HG03354 (cell line): ENCODE data around the gene AGBL3.
"Not testable (repeated sequence)": the region's sequence is repeated elsewhere in the genome, so short reads cannot be mapped to it uniquely, and the experiment has no call there.

Experiments used
- ATAC-seq: cut with Tn5 transposase; IDR thresholded peaks from one replicate; pipeline ENCODE4 v1.9.1; 2021; ENCODE audit warnings: mild to moderate bottlenecking; ENCODE audit not compliant: unreplicated experiment, poor library complexity, severe bottlenecking

AGBL3 gene

GRCh38 chr7:134962270-134962780, 24.0 kb upstream of the AGBL3 start:
- no peak for ATAC-seq

GRCh38 chr7:134963036-134963435, 23.3 kb upstream of the AGBL3 start:
- no peak for ATAC-seq

GRCh38 chr7:134966691-134967090, 19.6 kb upstream of the AGBL3 start:
- no peak for ATAC-seq

- ATAC-seq = no peak
Observed at GRCh38 chr7:134968110-134968509, 18.2 kb upstream of the AGBL3 start.

GRCh38 chr7:134981645-134982044, 4.7 kb upstream of the AGBL3 start:
- not testable (repeated sequence) for ATAC-seq

GRCh38 chr7:134985894-134986362, 380 bp upstream of the AGBL3 start:
- ATAC-seq = peak; percentile 57

- no peak for ATAC-seq
Observed at GRCh38 chr7:134988161-134988560, 1.9 kb downstream of the AGBL3 start.

GRCh38 chr7:134991469-134992339, 5.4 kb downstream of the AGBL3 start:
- no peak for ATAC-seq

- peak; percentile 67 for ATAC-seq
Observed at GRCh38 chr7:134992626-134993179, 6.4 kb downstream of the AGBL3 start.

DNA sequence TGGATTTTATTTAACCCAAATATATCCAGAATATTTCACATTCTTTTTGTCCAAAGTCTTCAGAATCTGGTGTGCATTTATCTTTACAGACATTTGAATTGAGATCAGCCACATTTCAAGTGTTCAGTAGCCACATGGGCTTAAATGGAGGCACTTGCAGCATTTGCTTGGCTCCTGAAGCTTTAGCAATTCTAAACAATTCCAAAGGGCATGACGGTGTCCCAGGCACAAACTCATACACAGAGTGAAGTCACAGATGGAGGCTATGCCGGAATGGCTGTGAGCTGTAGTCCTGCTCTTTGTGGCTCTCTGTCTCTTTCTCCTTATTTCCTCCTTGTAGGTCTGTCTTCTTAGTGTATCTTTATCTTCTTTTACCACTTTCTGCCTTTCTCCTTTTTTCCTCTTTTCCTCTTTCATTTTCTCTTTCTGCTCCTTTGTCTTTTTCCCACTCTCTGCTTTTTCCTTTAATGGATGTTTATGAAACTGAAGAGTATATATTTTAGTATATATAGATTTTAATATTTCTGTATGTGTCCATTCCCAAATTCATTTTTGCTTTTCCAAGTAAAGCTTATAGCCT, 7.7 kb downstream of the AGBL3 start:
- no peak for ATAC-seq

DNA sequence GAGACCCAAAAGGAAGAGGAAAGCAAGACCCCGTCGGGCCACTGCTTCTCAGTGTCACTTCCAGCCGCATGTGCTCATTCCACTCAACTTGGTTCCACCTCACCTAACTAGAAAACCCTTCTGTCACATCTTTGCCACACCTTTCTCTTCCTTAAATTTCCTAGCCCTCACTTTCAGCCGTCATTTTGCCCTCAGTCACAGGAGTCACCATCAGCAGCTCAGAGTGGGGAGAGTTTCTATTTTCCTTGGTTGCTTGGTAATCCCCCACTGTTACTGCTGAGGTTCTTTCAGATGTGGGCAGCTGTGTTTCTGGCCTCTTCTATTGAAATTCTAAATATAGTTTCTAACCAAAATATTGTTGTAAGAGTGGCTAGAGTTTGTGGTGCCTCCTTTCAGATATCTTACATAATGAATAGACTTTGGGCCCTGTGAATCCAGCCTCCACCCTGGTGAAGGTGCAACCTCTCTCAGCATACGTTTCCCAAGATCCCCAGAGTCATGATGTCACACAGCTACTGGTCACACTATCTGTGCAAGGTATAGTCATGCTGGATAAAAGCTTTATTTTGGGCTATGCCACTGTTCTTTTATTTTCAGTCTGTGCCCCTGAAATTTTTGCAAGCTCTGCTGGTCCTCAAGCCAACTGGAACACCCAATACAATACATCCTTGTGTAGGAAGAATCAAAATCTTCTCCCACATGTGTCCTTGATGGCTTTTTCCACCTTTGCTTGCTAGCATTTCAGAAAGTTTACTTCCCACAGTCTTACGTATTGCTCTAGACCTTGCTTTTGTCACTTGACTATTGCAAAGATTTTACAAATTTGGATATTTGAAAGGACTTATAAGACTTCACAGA, 9.2 kb downstream of the AGBL3 start:
- ATAC-seq = peak; percentile 61

DNA sequence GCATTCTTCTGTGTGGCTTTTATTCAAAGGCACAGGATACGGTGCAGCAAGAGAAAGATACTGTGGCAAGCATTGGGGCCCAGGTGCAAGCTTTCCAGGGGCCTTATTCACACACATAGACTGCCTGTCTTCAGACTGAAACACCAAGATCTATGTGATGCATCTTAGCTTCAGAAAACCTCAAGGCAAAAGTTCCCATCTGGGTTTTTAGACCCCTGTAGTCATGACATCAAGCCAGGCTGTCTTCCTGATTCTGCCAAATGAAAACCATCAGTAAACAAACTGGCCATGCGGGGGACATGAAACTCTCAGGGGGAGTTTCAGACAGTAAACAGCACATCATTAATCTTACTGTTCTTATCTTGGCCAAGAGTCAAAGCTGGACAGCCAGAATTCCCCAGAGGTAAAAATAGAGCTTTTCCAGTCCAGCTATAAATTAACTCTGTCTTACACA, 9.8 kb downstream of the AGBL3 start:
- ATAC-seq = peak; percentile 53

GRCh38 chr7:134997214-134997885, 11.0 kb downstream of the AGBL3 start:
- no peak for ATAC-seq

DNA sequence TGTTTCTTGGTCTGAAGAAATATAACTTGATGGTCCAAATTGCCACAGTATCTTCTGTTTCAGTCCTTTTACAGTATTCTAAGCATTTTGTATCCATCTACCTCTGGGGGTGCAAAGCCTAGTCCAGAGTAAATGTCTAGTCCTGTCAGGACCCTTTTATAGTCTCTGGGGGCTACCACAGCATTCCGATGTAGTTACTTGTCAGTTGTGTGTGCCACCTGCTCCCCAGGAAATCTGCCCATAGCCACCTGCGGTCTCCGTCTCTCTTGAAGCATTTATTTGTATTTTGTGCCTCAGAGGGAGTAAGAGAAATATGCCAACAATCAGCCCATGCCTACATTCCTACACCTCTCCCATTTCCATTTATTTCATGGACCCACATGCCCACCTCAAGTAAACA, 12.8 kb downstream of the AGBL3 start:
- no peak for ATAC-seq

GRCh38 chr7:135001390-135002165, 15.3 kb downstream of the AGBL3 start:
- ATAC-seq = no peak

DNA sequence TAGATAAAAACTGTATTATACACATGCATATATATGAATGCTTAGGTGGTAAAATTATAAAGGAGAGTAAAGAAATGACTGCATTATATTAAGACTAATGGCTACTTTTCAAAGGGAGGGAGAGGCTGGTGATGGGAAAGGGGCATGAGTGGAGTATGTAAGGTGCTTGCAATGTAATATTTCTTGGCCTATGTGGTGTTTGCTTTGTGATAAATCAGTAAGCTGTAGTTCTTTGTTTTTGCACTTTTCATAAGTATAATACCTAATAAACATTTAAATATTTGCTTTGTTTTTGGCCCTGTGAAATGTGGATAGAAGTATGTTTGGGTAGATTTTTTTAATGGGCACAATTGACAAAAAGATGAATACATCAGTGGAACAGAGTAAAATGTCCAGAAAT, 25.9 kb downstream of the AGBL3 start:
- ATAC-seq = no peak

GRCh38 chr7:135023622-135024021, 37.3 kb downstream of the AGBL3 start:
- ATAC-seq = no peak

DNA sequence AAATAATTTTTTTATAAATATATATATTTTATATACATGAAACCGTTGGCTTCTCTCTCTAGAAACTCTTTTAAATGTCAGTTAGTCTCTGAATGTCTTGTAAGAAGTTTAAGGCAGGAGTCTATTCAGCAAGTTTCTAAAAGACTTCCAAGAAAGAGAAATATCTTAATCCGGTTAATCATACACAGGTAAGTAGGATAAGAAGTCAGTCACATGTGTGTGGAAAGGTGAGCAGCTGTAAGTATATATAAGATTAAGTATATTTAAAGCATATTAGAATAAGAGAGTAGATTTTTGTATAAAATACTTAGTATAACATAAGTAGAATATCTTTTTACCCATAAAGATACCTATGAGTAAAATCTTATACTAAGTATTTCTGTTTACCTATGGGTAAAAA, 48.9 kb downstream of the AGBL3 start:
- no peak for ATAC-seq
